Measurements from ENCODE around the gene THSD7B. TPM values are rescaled to one million over a fixed set of nuclear protein-coding genes. Genes with fewer than 3 reads are reported as not detected.

Gene THSD7B
- polyA plus RNA-seq, 1 donor from 2014 or later, result 0.46 TPM

GRCh38 chr2:137508739-137509384 lies 743.5 kb downstream of the THSD7B start:
- Histone ChIP-seq H3F3A (ENCODE audit: insufficient read depth, low read length, poor library complexity, severe bottlenecking) (no peaks in the 10 kb centered on the region), H3K4me3 (ENCODE audit: low read length) (no peak overlapping the region), H3K27ac (ENCODE audit: low read length) (no peak overlapping the region), H3K4me2 (ENCODE audit: low read length) (no peak overlapping the region), H3K79me2 (replicated peaks; ENCODE audit: insufficient read depth, low read length) (no peaks in the 10 kb centered on the region), H4K20me1 (ENCODE audit: insufficient read depth) (no peaks in the 10 kb centered on the region), H3K27me3 (ENCODE audit: insufficient read depth, low read depth, low read length) (no peaks in the 10 kb centered on the region), H2AFZ (ENCODE audit: low read depth, low read length) (no peak overlapping the region), H3K9me3 (ENCODE audit: low read length) (no peaks in the 10 kb centered on the region), H3K9ac (ENCODE audit: low read length) (no peak overlapping the region), H3K9me2 (ENCODE audit: insufficient read depth, low read length) (no peaks in the 10 kb centered on the region), H3K36me3 (ENCODE audit: insufficient read depth, low read length) (no peaks in the 10 kb centered on the region)
- no peak for TF ChIP-seq CTCF (IDR thresholded peaks at IDR 0.05; ENCODE audit: poor library complexity, severe bottlenecking)
- TF ChIP-seq POLR2AphosphoS5 (IDR thresholded peaks at IDR 0.05), result no peak
- no peak for TF ChIP-seq SMC3 (conservative IDR thresholded peaks at IDR 0.05; ENCODE audit: poor library complexity)
- TF ChIP-seq EP300 (conservative IDR thresholded peaks at IDR 0.05; ENCODE audit: poor library complexity, severe bottlenecking), result no peak
- TF ChIP-seq TAF1 (IDR thresholded peaks at IDR 0.05; ENCODE audit: low read depth), result no peak
- no peak for TF ChIP-seq REST (IDR thresholded peaks at IDR 0.05; ENCODE audit: borderline replicate concordance)
- TF ChIP-seq MXI1 (conservative IDR thresholded peaks at IDR 0.05; ENCODE audit: poor library complexity, severe bottlenecking), result no peak
- TF ChIP-seq EZH2 (IDR thresholded peaks at IDR 0.05; ENCODE audit: borderline replicate concordance, insufficient read depth, low read length, poor library complexity, severe bottlenecking), result no peak
- no peak for TF ChIP-seq RAD21 (conservative IDR thresholded peaks at IDR 0.05)

- Histone ChIP-seq H3K9ac (ENCODE audit: low read length) (no peak overlapping the region), H2AFZ (ENCODE audit: low read depth, low read length) (no peak overlapping the region), H3K79me2 (replicated peaks; ENCODE audit: insufficient read depth, low read length) (no peaks in the 10 kb centered on the region), H3K27ac (ENCODE audit: low read length) (no peak overlapping the region), H3K36me3 (ENCODE audit: insufficient read depth, low read length) (no peaks in the 10 kb centered on the region), H3K4me3 (ENCODE audit: low read length) (no peak overlapping the region), H3K9me3 (ENCODE audit: low read length) (peaks cover 4% of the 10 kb centered on the region), H4K20me1 (ENCODE audit: insufficient read depth) (no peaks in the 10 kb centered on the region), H3F3A (ENCODE audit: insufficient read depth, low read length, poor library complexity, severe bottlenecking) (no peaks in the 10 kb centered on the region), H3K9me2 (ENCODE audit: insufficient read depth, low read length) (no peaks in the 10 kb centered on the region), H3K27me3 (ENCODE audit: insufficient read depth, low read depth, low read length) (no peaks in the 10 kb centered on the region), H3K4me2 (ENCODE audit: low read length) (no peak overlapping the region)
- no peak for TF ChIP-seq REST (IDR thresholded peaks at IDR 0.05; ENCODE audit: borderline replicate concordance)
- no peak for TF ChIP-seq CTCF (IDR thresholded peaks at IDR 0.05; ENCODE audit: poor library complexity, severe bottlenecking)
- no peak for TF ChIP-seq MXI1 (conservative IDR thresholded peaks at IDR 0.05; ENCODE audit: poor library complexity, severe bottlenecking)
- no peak for TF ChIP-seq TAF1 (IDR thresholded peaks at IDR 0.05; ENCODE audit: low read depth)
- no peak for TF ChIP-seq EP300 (conservative IDR thresholded peaks at IDR 0.05; ENCODE audit: poor library complexity, severe bottlenecking)
- TF ChIP-seq POLR2AphosphoS5 (IDR thresholded peaks at IDR 0.05), result no peak
- no peak for TF ChIP-seq RAD21 (conservative IDR thresholded peaks at IDR 0.05)
- TF ChIP-seq SMC3 (conservative IDR thresholded peaks at IDR 0.05; ENCODE audit: poor library complexity), result no peak
- TF ChIP-seq EZH2 (IDR thresholded peaks at IDR 0.05; ENCODE audit: borderline replicate concordance, insufficient read depth, low read length, poor library complexity, severe bottlenecking), result no peak
Observed at GRCh38 chr2:137511526-137511925, 746.2 kb downstream of the THSD7B start.
